Myometrial cell (primary cell): ENCODE measurements around the gene PTGES3. TPM values are rescaled to one million over a fixed set of nuclear protein-coding genes. Genes with fewer than 3 reads are reported as not detected.

ENCODE experiments used
- total RNA-seq: library from RNA; depleted of rRNA; stranded (reverse); fragments of >200 nt; gene quantifications from 2 replicates; pipeline ENCODE4 v1.2.3, GENCODE V29; 2015

Gene PTGES3
- total RNA-seq, result 102 and 110 TPM in 2 replicates

GRCh38 chr12:56688129-56688845, at the start of gene PTGES3:
Gene PTGES3, minus strand, starts transcription at chr12:56688284. Its CDS starts 285 bp downstream, at chr12:56687999.

GRCh38 chr12:56724972-56725722, 37.1 kb upstream of the PTGES3 start, which contains the start of gene NACA:
Gene NACA, minus strand, starts transcription at chr12:56725299. Its CDS starts 778 bp downstream, at chr12:56724521.

GRCh38 chr12:56645717-56646446, 42.2 kb downstream of the PTGES3 start, which contains the start of gene ATP5F1B:
Gene ATP5F1B, minus strand, starts transcription at chr12:56645984. Its CDS starts 21 bp downstream, at chr12:56645963.

GRCh38 chr12:56630180-56630632, 57.9 kb downstream of the PTGES3 start, which contains the start of gene BAZ2A:
Gene BAZ2A, minus strand, starts transcription at chr12:56630326. Its CDS starts 12,796 bp downstream, at chr12:56617530.

Other genes with a start within 250 kb of the PTGES3 start
- gene TIMELESS, start 238.9 kb downstream of the PTGES3 start, total RNA-seq, result 13.3 and 19.7 TPM in 2 replicates
- not detected in 2 replicates for gene MIP, start 233.6 kb downstream of the PTGES3 start, total RNA-seq
- 1.4 and 1.8 TPM in 2 replicates for gene SPRYD4, start 219.7 kb downstream of the PTGES3 start, total RNA-seq
- 0.71 TPM in 1 of 2 replicates, not detected in the other for gene GLS2, start 200.1 kb downstream of the PTGES3 start, total RNA-seq
- gene RBMS2, start 166.5 kb downstream of the PTGES3 start, total RNA-seq, result 13.6 and 16.4 TPM in 2 replicates
- 21.9 and 27.1 TPM in 2 replicates for gene BAZ2A, start 58.0 kb downstream of the PTGES3 start, total RNA-seq
- 627 and 689 TPM in 2 replicates for gene ATP5F1B, start 42.3 kb downstream of the PTGES3 start, total RNA-seq
- gene NACA, start 37.0 kb upstream of the PTGES3 start, total RNA-seq, result 1,069 and 1,145 TPM in 2 replicates
- 11.5 and 12.4 TPM in 2 replicates for gene PRIM1, start 64.0 kb upstream of the PTGES3 start, total RNA-seq
- gene HSD17B6, start 75.0 kb upstream of the PTGES3 start, total RNA-seq, result 2.7 and 2.9 TPM in 2 replicates
- not detected in 2 replicates for gene SDR9C7, start 246.1 kb upstream of the PTGES3 start, total RNA-seq